H1 (cell line): ENCODE results near the gene SELENOF. TPM values are rescaled to one million over a fixed set of nuclear protein-coding genes. Genes with fewer than 3 reads are reported as not detected.

Experiments used
- BCL11A ChIP-seq, 2 experiments: IDR thresholded peaks; one replicate each; pipeline ENCODE4 v1.6.1; 2011; ENCODE audit warnings: low read depth in 2 of 2, low read length in 2 of 2, mild to moderate bottlenecking in 2 of 2
- CBX5 ChIP-seq: fragments of 300-800, 300-1000 bp; sonication (generic); IDR thresholded peaks from 2 replicates; pipeline ENCODE4 v1.7.1; 2016; ENCODE audit warnings: antibody characterized with exemption, low read length, low read depth
- CHD1 ChIP-seq: IDR thresholded peaks from 2 replicates; pipeline ENCODE4 v1.6.1; 2012; ENCODE audit warnings: low read depth, low read length, improper control_type of control experiment
- KDM4A ChIP-seq: IDR thresholded peaks from one replicate; pipeline ENCODE4 v1.7.1; 2012; ENCODE audit warnings: low read depth, mild to moderate bottlenecking, moderate library complexity, low read length, inconsistent platforms; ENCODE audit not compliant: severe bottlenecking
- RFX5 ChIP-seq: IDR thresholded peaks from 2 replicates; pipeline ENCODE4 v1.6.1; 2011; ENCODE audit warnings: low read depth, low read length, improper control_type of control experiment, borderline replicate concordance
- SIN3A ChIP-seq, 2 experiments: IDR thresholded peaks in 1 of 2; conservative IDR thresholded peaks in 1 of 2; 2 replicates each; pipeline ENCODE4 v1.6.1; 2011 to 2012; ENCODE audit warnings: low read length in 2 of 2, improper control_type of control experiment in 1 of 2, low read depth in 1 of 2, mild to moderate bottlenecking in 1 of 2
- SP1 ChIP-seq: IDR thresholded peaks from 2 replicates; pipeline ENCODE4 v1.6.1; 2011; ENCODE audit warnings: low read depth, low read length
- polyA plus RNA-seq, 7 experiments: library from polyadenylated mRNA; depleted of rRNA in 3 of 7; stranded (reverse) in 5 of 7; unstranded in 2 of 7; fragments of >200 nt in 5 of 7; fragments of 200-250 nt in 2 of 7; gene quantifications; 1 replicate in 5 of 7; 2 replicates in 1 of 7; 4 replicates in 1 of 7; pipeline versions ENCODE4 v1.2.1 to v1.2.3, GENCODE V29; 2011 to 2013; ENCODE audit warnings: missing spikeins in 2 of 7, mixed read lengths in 2 of 7
- total RNA-seq: library from RNA; stranded (reverse); fragmentation: NEBNext Ultra II Directional; extraction: Animal tissue kit (Norgen Biotek cat#: 25700); gene quantifications from 2 replicates; pipeline ENCODE4 v1.2.1, GENCODE V29; 2021
- TF ChIP-seq, protein P1 (sequence below): fragments of 300-600 bp; sonication (generic); IDR thresholded peaks from 2 replicates; pipeline ENCODE4 v1.7.1; 2012; ENCODE audit warnings: low read length, moderate library complexity, mild to moderate bottlenecking, inconsistent platforms; ENCODE audit not compliant: insufficient replicate concordance
- TF ChIP-seq, protein P2 (sequence below), 3 experiments: IDR thresholded peaks; 1 replicate in 2 of 3; 2 replicates in 1 of 3; pipeline versions ENCODE4 v1.5.1 to v1.6.1; 2011; ENCODE audit warnings: low read length in 3 of 3, mild to moderate bottlenecking in 3 of 3, inconsistent platforms in 2 of 3, low read depth in 1 of 3, moderate library complexity in 1 of 3; ENCODE audit not compliant: insufficient read depth in 1 of 3; ENCODE audit errors: control extremely low read depth in 1 of 3

Gene SELENOF
- total and polyA plus RNA-seq, 2 of the 8 experiments (the other 6 are each of a cell fraction or from before 2014, with no cell fraction given), result 70.7 to 163 TPM

DNA sequence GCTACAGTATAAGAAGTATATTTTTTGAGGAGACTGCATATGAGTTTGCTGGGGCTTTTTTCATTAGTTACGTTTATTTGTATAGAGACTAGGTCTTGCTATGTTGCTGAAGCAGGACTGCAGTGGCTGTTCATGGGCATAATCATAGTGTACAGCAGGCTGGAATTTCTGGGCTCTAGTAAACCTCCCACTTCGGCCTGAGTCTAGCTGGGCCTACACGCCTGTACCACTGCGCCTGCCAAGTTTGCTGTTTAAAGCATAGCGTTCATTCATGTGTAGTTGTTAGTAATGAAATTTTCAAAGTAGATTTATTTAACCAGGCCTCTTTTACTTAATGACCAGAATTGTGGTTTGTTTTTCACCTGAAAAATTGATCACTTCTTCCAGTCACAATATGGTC is 34.3 kb upstream of the SELENOF start (continued):
- TF ChIP-seq, protein P1, sequence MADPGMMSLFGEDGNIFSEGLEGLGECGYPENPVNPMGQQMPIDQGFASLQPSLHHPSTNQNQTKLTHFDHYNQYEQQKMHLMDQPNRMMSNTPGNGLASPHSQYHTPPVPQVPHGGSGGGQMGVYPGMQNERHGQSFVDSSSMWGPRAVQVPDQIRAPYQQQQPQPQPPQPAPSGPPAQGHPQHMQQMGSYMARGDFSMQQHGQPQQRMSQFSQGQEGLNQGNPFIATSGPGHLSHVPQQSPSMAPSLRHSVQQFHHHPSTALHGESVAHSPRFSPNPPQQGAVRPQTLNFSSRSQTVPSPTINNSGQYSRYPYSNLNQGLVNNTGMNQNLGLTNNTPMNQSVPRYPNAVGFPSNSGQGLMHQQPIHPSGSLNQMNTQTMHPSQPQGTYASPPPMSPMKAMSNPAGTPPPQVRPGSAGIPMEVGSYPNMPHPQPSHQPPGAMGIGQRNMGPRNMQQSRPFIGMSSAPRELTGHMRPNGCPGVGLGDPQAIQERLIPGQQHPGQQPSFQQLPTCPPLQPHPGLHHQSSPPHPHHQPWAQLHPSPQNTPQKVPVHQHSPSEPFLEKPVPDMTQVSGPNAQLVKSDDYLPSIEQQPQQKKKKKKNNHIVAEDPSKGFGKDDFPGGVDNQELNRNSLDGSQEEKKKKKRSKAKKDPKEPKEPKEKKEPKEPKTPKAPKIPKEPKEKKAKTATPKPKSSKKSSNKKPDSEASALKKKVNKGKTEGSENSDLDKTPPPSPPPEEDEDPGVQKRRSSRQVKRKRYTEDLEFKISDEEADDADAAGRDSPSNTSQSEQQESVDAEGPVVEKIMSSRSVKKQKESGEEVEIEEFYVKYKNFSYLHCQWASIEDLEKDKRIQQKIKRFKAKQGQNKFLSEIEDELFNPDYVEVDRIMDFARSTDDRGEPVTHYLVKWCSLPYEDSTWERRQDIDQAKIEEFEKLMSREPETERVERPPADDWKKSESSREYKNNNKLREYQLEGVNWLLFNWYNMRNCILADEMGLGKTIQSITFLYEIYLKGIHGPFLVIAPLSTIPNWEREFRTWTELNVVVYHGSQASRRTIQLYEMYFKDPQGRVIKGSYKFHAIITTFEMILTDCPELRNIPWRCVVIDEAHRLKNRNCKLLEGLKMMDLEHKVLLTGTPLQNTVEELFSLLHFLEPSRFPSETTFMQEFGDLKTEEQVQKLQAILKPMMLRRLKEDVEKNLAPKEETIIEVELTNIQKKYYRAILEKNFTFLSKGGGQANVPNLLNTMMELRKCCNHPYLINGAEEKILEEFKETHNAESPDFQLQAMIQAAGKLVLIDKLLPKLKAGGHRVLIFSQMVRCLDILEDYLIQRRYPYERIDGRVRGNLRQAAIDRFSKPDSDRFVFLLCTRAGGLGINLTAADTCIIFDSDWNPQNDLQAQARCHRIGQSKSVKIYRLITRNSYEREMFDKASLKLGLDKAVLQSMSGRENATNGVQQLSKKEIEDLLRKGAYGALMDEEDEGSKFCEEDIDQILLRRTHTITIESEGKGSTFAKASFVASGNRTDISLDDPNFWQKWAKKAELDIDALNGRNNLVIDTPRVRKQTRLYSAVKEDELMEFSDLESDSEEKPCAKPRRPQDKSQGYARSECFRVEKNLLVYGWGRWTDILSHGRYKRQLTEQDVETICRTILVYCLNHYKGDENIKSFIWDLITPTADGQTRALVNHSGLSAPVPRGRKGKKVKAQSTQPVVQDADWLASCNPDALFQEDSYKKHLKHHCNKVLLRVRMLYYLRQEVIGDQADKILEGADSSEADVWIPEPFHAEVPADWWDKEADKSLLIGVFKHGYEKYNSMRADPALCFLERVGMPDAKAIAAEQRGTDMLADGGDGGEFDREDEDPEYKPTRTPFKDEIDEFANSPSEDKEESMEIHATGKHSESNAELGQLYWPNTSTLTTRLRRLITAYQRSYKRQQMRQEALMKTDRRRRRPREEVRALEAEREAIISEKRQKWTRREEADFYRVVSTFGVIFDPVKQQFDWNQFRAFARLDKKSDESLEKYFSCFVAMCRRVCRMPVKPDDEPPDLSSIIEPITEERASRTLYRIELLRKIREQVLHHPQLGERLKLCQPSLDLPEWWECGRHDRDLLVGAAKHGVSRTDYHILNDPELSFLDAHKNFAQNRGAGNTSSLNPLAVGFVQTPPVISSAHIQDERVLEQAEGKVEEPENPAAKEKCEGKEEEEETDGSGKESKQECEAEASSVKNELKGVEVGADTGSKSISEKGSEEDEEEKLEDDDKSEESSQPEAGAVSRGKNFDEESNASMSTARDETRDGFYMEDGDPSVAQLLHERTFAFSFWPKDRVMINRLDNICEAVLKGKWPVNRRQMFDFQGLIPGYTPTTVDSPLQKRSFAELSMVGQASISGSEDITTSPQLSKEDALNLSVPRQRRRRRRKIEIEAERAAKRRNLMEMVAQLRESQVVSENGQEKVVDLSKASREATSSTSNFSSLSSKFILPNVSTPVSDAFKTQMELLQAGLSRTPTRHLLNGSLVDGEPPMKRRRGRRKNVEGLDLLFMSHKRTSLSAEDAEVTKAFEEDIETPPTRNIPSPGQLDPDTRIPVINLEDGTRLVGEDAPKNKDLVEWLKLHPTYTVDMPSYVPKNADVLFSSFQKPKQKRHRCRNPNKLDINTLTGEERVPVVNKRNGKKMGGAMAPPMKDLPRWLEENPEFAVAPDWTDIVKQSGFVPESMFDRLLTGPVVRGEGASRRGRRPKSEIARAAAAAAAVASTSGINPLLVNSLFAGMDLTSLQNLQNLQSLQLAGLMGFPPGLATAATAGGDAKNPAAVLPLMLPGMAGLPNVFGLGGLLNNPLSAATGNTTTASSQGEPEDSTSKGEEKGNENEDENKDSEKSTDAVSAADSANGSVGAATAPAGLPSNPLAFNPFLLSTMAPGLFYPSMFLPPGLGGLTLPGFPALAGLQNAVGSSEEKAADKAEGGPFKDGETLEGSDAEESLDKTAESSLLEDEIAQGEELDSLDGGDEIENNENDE, result no peak
- TF ChIP-seq SIN3A (conservative IDR thresholded peaks at IDR 0.05 in 1 of 2, IDR thresholded peaks at IDR 0.05 in 1 of 2; ENCODE audit: low read depth in 1 of 2, low read length in 2 of 2) (no peak), CHD1 (no peak), SP1 (no peak), CBX5 (no peak), KDM4A (no peak), BCL11A (IDR thresholded peaks at IDR 0.05; ENCODE audit: low read depth in 2 of 2, low read length in 2 of 2) (no peak), RFX5 (no peak)
- TF ChIP-seq, protein P2, sequence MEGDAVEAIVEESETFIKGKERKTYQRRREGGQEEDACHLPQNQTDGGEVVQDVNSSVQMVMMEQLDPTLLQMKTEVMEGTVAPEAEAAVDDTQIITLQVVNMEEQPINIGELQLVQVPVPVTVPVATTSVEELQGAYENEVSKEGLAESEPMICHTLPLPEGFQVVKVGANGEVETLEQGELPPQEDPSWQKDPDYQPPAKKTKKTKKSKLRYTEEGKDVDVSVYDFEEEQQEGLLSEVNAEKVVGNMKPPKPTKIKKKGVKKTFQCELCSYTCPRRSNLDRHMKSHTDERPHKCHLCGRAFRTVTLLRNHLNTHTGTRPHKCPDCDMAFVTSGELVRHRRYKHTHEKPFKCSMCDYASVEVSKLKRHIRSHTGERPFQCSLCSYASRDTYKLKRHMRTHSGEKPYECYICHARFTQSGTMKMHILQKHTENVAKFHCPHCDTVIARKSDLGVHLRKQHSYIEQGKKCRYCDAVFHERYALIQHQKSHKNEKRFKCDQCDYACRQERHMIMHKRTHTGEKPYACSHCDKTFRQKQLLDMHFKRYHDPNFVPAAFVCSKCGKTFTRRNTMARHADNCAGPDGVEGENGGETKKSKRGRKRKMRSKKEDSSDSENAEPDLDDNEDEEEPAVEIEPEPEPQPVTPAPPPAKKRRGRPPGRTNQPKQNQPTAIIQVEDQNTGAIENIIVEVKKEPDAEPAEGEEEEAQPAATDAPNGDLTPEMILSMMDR (IDR thresholded peaks at IDR 0.05; ENCODE audit: control extremely low read depth in 1 of 3, insufficient read depth in 1 of 3, low read depth in 1 of 3, low read length in 3 of 3), result no peak
